Measurements from ENCODE around the gene AP5S1. TPM values are rescaled to one million over a fixed set of nuclear protein-coding genes. Genes with fewer than 3 reads are reported as not detected.

AP5S1 gene
- total and polyA plus RNA-seq, 2 of the 4 experiments (the other 2 are of a cell fraction), result 10.1 to 11.7 TPM

DNA sequence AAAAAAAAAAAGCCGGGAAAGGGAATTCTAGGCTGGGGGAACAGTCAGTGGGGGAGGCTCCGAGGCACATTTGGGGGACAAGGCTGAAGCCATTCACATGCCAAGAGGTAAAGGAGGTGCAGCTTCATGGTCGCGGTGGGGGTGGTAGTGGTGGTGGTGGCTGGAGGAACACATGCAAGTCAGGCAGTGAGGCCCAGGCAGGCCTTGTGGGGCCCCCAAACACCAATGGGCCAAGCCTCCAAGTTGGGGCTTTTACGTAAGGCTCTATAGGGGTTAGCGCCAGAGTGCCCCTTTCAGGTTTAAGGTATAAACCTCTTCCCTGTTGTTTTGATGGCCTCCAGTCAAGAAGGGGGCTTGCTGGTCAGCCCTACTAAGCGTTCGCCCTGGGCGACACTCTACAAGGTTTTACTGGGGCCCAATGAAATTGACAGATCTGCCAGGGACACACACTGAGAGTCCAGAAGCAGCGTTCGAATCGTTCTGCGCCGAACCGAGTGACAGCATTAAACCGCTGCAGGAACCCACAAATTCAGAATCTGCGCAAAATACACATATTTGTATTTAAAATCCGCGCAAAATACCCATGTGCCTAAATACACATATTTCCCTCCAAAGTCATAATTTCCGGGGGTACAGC is 818 bp upstream of the AP5S1 start:
- no peaks in the 10 kb centered on the region for H3K9me3 ChIP-seq (ENCODE audit: control insufficient read depth, insufficient read depth, low read length)
- peak overlapping the region; percentile 33 for H3K4me3 ChIP-seq (ENCODE audit: insufficient read depth, low read depth, low read length)
- 0 out of 2 replicates have a peak, but pooled peaks cover 12% of the 10 kb centered on the region for H3K9me1 ChIP-seq (ENCODE audit: insufficient read depth, low read length)
- H3K9ac ChIP-seq (ENCODE audit: low read depth, low read length), result peak overlapping the region; percentile 77
- H2BK5ac ChIP-seq (ENCODE audit: low read depth, low read length, poor library complexity, severe bottlenecking), result peak overlapping the region; percentile 79
- peak overlapping the region; percentile 69 for H3K4me2 ChIP-seq (ENCODE audit: low read depth, low read length)
- H3K56ac ChIP-seq (ENCODE audit: extremely low read depth, insufficient read depth, low read length), result peak overlapping the region; percentile 59
- H4K8ac ChIP-seq (ENCODE audit: low read depth in 2 of 2, low read length in 2 of 2), result peak overlapping the region; percentile 68 to 98
- H3K14ac ChIP-seq (replicated peaks; ENCODE audit: low read depth, low read length), result peak overlapping the region; percentile 82
- dilution Hi-C loops (cut with HindIII; ENCODE audit: low sequenced_read_pairs, unreplicated experiment), result no loop called here
- peak overlapping the region; percentile 14; the same call in 1 of the 2 replicates for H2BK20ac ChIP-seq (ENCODE audit: low read depth, low read length)
- peak overlapping the region; percentile 23; the same call in 1 of the 2 replicates for H3K18ac ChIP-seq (ENCODE audit: low read depth, low read length)
- H3K4me1 ChIP-seq (ENCODE audit: control insufficient read depth, insufficient read depth, low read length), result peaks cover 8% of the 10 kb centered on the region; the same call in 1 of the 2 replicates
- peak overlapping the region; percentile 31; the same call in 1 of the 2 replicates for H3K23ac ChIP-seq (ENCODE audit: low read depth, low read length)
- peaks cover 14 to 37% of the 10 kb centered on the region in 2 experiments; a peak in 3 of 4 replicates for H3K79me1 ChIP-seq (ENCODE audit: low read depth in 1 of 2, low read length in 2 of 2)
- peak overlapping the region; percentile 39; the same call in 1 of the 3 replicates for H2BK15ac ChIP-seq (ENCODE audit: low read depth, low read length)
- intact Hi-C loops (cut with micrococcal nuclease), result loop anchor here (1.0 kb wide), 3 partner anchors 8 to 66 kb away; partner anchors contain the start of gene CENPB
- peak overlapping the region; percentile 78 for H2AK5ac ChIP-seq (ENCODE audit: low read depth, low read length)
- H2AK9ac ChIP-seq (replicated peaks; ENCODE audit: low read depth, low read length, poor library complexity), result peak overlapping the region; percentile 96
- ATAC-seq (ENCODE audit: low read depth) (no peak), DNase-seq (no peak)
- no TSS peak for BruUV-seq (replicated peaks)
- peak overlapping the region; percentile 79 for H4K5ac ChIP-seq (ENCODE audit: low read depth, low read length)
- POLR2A ChIA-PET (ENCODE audit: unreplicated experiment), result interaction anchor here (1.0 to 1.6 kb wide), 2 partner anchors 32 to 79 kb away, joined by 4 to 5 read pairs; partner anchors contain the start of gene CENPB
- peaks cover 21% of the 10 kb centered on the region for H3K36me3 ChIP-seq (ENCODE audit: control insufficient read depth, insufficient read depth, low read length)
- WGBS, 2 experiments (ENCODE audit: extremely low coverage in 2 of 2, insufficient read length in 1 of 2), result 70% methylated on average over 14 of the region's 20 CpGs; no CpG with 5 or more reads in 1 of the 2 experiments
- H3K27ac ChIP-seq (ENCODE audit: insufficient read depth, low read length), result peak overlapping the region; percentile 66
- no peaks in the 10 kb centered on the region for H4K20me1 ChIP-seq (ENCODE audit: insufficient read depth, low read length)
- H3K27me3 ChIP-seq (ENCODE audit: control insufficient read depth, insufficient read depth, low read length), result no peaks in the 10 kb centered on the region
- peak overlapping the region; percentile 78 for H4K91ac ChIP-seq (ENCODE audit: insufficient read depth, low read depth, low read length)
- H3K4ac ChIP-seq (ENCODE audit: low read depth, low read length), result peak overlapping the region; percentile 84
- CTCF ChIA-PET, result interaction anchor here (1.6 kb wide), 2 partner anchors 25 to 33 kb away, joined by 5 to 18 read pairs; partner anchors contain the start of gene CENPB
- in situ Hi-C loops (cut with MboI; ENCODE audit: low sequenced_read_pairs), result no loop called here
- TF ChIP-seq MAFK (IDR thresholded peaks at IDR 0.05; ENCODE audit: low read depth, low read length), result no peak
- TF ChIP-seq RFX5 (IDR thresholded peaks at IDR 0.05; ENCODE audit: low read depth, low read length), result no peak
- TF ChIP-seq NFE2L2 (IDR thresholded peaks at IDR 0.05; ENCODE audit: low read depth, low read length), result no peak
- no peak for TF ChIP-seq CEBPB (IDR thresholded peaks at IDR 0.05; ENCODE audit: low read depth, low read length)
- TF ChIP-seq RAD21 (IDR thresholded peaks at IDR 0.05; ENCODE audit: low read length), result no peak
- TF ChIP-seq CHD1 (IDR thresholded peaks at IDR 0.05; ENCODE audit: low read depth, low read length), result no peak
- TF ChIP-seq SMC3 (IDR thresholded peaks at IDR 0.05; ENCODE audit: low read depth, low read length), result no peak
- TF ChIP-seq MAZ (IDR thresholded peaks at IDR 0.05; ENCODE audit: borderline replicate concordance, low read depth, low read length), result no peak
- no peak for TF ChIP-seq MXI1 (IDR thresholded peaks at IDR 0.05; ENCODE audit: borderline replicate concordance, low read depth, low read length)
- TF ChIP-seq, protein P1, sequence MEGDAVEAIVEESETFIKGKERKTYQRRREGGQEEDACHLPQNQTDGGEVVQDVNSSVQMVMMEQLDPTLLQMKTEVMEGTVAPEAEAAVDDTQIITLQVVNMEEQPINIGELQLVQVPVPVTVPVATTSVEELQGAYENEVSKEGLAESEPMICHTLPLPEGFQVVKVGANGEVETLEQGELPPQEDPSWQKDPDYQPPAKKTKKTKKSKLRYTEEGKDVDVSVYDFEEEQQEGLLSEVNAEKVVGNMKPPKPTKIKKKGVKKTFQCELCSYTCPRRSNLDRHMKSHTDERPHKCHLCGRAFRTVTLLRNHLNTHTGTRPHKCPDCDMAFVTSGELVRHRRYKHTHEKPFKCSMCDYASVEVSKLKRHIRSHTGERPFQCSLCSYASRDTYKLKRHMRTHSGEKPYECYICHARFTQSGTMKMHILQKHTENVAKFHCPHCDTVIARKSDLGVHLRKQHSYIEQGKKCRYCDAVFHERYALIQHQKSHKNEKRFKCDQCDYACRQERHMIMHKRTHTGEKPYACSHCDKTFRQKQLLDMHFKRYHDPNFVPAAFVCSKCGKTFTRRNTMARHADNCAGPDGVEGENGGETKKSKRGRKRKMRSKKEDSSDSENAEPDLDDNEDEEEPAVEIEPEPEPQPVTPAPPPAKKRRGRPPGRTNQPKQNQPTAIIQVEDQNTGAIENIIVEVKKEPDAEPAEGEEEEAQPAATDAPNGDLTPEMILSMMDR (conservative IDR thresholded peaks at IDR 0.05; ENCODE audit: low read depth, low read length), result no peak
- TF ChIP-seq, protein P2, sequence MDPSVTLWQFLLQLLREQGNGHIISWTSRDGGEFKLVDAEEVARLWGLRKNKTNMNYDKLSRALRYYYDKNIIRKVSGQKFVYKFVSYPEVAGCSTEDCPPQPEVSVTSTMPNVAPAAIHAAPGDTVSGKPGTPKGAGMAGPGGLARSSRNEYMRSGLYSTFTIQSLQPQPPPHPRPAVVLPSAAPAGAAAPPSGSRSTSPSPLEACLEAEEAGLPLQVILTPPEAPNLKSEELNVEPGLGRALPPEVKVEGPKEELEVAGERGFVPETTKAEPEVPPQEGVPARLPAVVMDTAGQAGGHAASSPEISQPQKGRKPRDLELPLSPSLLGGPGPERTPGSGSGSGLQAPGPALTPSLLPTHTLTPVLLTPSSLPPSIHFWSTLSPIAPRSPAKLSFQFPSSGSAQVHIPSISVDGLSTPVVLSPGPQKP (IDR thresholded peaks at IDR 0.05; ENCODE audit: borderline replicate concordance, low read depth, low read length), result no peak
- no peak for TF ChIP-seq RCOR1 (IDR thresholded peaks at IDR 0.05; ENCODE audit: insufficient replicate concordance, low read length)
- TF ChIP-seq BHLHE40 (IDR thresholded peaks at IDR 0.05; ENCODE audit: low read depth, low read length), result no peak
- TF ChIP-seq FOS (IDR thresholded peaks at IDR 0.05; ENCODE audit: low read depth, low read length), result no peak
- H2AFZ ChIP-seq (replicated peaks; ENCODE audit: low read length, poor library complexity), result peak overlapping the region; percentile 97
- H2BK120ac ChIP-seq (ENCODE audit: low read depth, low read length), result peak overlapping the region; percentile 65

Measured in IMR-90 (cell line).